ENCODE results near the gene BAIAP2. TPM values are rescaled to one million over a fixed set of nuclear protein-coding genes. Genes with fewer than 3 reads are reported as not detected.

The BAIAP2 gene
- total RNA-seq, 6 experiments from 2014 or later: 30.8 to 47.4 (median 35.9) TPM

DNA sequence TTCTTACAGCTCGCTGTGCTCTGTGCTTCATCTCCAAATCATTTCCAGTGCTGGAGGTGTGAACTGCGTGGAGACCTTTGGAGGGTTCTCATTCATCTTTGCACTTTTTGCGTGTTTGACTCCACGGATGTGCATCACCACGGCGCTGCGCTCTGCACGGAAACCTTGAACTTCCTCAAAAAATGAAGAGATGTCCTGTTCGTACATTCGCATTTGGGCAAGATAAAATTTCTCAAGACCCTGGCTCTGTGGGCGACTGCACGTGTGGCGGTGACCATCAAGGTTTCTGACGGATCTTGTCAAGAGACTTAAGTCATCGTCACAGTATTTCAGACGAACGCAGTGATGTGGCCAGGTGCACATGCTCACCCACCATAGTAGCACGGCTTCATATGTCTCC, 120.0 kb downstream of the BAIAP2 start:
- no peak overlapping the region for H3K27ac Mint-ChIP-seq
- no peaks in the 10 kb centered on the region for H3K36me3 Mint-ChIP-seq (ENCODE audit: low read depth)
- H3K9me3 Mint-ChIP-seq: no peaks in the 10 kb centered on the region
- H3K27me3 Mint-ChIP-seq (ENCODE audit: insufficient read depth): peaks cover 18% of the 10 kb centered on the region
- no peaks in the 10 kb centered on the region for H3K4me1 Mint-ChIP-seq (ENCODE audit: low read depth)
- TF ChIP-seq, protein P1, sequence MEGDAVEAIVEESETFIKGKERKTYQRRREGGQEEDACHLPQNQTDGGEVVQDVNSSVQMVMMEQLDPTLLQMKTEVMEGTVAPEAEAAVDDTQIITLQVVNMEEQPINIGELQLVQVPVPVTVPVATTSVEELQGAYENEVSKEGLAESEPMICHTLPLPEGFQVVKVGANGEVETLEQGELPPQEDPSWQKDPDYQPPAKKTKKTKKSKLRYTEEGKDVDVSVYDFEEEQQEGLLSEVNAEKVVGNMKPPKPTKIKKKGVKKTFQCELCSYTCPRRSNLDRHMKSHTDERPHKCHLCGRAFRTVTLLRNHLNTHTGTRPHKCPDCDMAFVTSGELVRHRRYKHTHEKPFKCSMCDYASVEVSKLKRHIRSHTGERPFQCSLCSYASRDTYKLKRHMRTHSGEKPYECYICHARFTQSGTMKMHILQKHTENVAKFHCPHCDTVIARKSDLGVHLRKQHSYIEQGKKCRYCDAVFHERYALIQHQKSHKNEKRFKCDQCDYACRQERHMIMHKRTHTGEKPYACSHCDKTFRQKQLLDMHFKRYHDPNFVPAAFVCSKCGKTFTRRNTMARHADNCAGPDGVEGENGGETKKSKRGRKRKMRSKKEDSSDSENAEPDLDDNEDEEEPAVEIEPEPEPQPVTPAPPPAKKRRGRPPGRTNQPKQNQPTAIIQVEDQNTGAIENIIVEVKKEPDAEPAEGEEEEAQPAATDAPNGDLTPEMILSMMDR (IDR thresholded peaks at IDR 0.05): no peak
- H3K4me3 Mint-ChIP-seq: no peak overlapping the region
- DNase-seq: no peak

DNA sequence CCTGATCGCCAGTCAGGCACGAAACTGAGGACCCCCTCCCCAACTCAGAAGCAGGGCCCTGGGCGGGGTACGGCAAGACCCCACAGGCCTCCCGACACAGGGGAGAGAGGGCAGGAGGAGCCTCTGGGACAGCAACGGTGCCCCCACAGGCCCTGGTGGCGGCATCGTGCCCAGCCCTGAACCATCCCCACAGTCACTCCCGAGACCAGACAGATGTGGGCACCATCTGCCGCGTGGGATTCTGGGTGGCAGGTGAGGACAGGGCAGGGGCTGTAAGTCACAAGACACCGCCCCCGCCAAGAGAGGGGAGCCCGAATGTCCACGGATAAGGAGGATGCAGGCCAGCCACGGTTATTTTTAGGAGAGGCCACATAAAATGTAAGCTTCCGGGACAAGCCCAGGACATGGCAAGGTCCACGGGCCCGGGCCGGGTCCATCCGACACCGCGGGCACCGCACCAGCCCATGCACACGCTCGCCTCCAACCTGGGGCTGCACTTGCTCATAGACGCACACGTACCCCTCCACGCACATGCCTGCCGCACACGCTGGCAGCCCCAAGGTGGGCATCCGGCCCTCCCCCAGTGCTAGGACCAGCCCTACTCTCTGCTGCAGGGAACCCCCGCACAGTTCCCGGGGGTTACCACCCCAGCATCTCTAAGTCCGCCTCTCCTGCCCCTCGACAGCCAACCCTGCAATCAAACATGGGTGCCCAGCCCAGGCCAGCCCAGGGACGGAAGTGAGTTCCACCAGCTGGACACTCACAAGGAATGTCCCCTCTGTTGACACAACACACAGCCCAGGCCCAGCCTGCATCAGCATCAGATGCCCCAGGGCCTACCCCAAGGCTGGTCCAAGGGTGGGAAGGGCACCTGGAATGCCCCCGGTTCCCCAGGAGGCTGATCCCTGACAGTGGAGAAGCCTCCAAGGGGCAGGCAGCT, 122.2 kb downstream of the BAIAP2 start:
- TF ChIP-seq, protein P1 (IDR thresholded peaks at IDR 0.05): no peak
- no peaks in the 10 kb centered on the region for H3K36me3 Mint-ChIP-seq (ENCODE audit: low read depth)
- H3K9me3 Mint-ChIP-seq: no peaks in the 10 kb centered on the region
- H3K27me3 Mint-ChIP-seq (ENCODE audit: insufficient read depth): peaks cover 11% of the 10 kb centered on the region
- no peak for DNase-seq
- H3K27ac Mint-ChIP-seq: no peak overlapping the region
- no peak overlapping the region for H3K4me3 Mint-ChIP-seq
- no peaks in the 10 kb centered on the region for H3K4me1 Mint-ChIP-seq (ENCODE audit: low read depth)

DNA sequence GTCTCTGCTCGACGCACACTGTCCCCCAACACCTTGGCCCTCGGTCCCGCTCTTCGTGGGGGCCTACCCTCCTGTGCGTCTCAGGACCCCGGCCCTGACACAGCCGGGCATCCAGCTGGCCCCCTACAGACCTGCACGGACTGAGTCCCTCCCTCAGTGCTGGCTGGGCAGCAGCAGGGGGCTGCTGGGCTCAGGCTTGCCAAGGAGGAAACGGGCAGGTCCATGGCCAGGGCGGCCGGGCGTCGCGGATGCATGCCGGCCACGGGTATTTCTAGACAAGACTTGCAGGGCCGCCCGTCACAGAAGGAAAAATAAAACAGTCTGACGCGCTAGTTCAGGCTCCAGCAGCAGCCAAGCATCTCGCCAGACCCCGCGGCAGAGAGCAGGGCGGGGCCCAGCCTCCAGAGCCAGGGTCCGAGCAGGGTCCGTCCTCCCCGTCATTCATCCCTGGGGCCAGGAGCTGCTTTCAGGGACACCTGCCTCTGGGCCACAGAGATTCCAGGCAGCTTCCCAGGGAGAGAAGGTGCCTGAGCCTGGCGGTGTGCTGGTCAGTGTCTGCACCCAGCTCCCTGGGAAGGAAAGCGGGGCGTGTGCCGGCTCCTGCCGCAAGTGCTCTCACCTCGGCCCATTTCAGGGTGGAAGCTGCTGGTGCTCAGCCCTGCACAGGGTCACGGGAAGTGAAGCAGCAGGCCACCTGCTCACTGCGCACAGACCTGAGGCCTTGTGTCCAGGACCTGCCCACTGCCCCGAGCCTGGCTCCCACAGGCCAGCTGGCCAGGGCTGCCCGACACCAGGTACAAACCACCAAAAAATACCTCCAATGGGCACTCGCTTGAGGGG, 123.1 kb downstream of the BAIAP2 start:
- Mint-ChIP-seq H3K27ac (no peak overlapping the region), H3K4me1 (ENCODE audit: low read depth) (no peaks in the 10 kb centered on the region), H3K27me3 (ENCODE audit: insufficient read depth) (peaks cover 8% of the 10 kb centered on the region; the same call in 1 of the 2 replicates), H3K36me3 (ENCODE audit: low read depth) (no peaks in the 10 kb centered on the region), H3K9me3 (no peaks in the 10 kb centered on the region), H3K4me3 (no peak overlapping the region)
- DNase-seq: no peak
- TF ChIP-seq, protein P1 (IDR thresholded peaks at IDR 0.05): no peak

DNA sequence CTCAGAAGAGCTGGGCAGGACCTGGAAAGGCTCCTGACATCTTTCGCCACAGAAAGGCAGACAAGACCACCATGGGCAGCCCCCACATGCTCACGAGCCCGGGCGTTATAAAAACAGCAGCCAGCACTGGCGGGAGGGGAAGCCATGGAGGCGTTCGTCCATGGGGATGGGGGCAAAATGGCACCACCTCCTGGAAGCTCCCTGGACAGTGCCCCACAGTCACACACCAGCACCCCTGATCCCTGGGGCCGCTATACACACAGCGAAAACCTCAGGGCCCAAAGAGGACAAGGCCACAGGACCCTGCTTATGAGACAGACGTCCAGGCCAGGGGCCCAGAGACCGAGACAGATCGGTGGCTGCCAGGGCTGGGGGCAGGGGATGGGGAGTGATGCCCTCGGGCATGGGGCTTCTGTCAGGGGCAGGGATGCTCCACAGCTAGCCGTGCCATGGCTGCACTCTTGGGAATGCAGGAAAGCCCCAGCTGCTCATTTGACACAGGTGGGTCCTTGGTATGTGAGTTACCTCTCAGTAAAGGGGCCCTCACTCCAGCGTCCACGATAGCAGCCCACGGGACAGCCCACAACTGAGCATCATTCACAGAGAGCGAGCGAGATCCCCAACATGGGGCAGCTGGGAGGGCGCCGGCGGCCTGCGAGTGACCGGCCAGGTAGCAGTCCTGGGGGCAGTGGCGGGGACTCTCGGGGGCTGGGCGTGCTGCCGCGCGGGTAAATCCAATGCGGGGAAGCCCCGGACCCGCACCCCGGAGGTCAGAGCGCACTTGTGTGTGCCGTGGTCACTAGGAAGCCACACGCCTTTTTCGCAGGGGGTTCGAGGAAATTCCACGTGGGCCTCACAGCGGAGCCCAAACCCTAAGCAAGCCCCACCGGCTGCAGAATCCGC, 124.0 kb downstream of the BAIAP2 start:
- Mint-ChIP-seq H3K27me3 (ENCODE audit: insufficient read depth) (peaks cover 8% of the 10 kb centered on the region; the same call in 1 of the 2 replicates), H3K27ac (no peak overlapping the region), H3K36me3 (ENCODE audit: low read depth) (no peaks in the 10 kb centered on the region), H3K4me3 (no peak overlapping the region), H3K4me1 (ENCODE audit: low read depth) (no peaks in the 10 kb centered on the region), H3K9me3 (no peaks in the 10 kb centered on the region)
- DNase-seq: no peak
- TF ChIP-seq, protein P1 (IDR thresholded peaks at IDR 0.05): no peak
